ENCODE measurements around the gene ENPP7. TPM values are rescaled to one million over a fixed set of nuclear protein-coding genes. Genes with fewer than 3 reads are reported as not detected.

The ENPP7 gene
- total and polyA plus RNA-seq, 8 donors, result 0.05 to 0.15 (median 0.12) TPM; not detected in 3

DNA sequence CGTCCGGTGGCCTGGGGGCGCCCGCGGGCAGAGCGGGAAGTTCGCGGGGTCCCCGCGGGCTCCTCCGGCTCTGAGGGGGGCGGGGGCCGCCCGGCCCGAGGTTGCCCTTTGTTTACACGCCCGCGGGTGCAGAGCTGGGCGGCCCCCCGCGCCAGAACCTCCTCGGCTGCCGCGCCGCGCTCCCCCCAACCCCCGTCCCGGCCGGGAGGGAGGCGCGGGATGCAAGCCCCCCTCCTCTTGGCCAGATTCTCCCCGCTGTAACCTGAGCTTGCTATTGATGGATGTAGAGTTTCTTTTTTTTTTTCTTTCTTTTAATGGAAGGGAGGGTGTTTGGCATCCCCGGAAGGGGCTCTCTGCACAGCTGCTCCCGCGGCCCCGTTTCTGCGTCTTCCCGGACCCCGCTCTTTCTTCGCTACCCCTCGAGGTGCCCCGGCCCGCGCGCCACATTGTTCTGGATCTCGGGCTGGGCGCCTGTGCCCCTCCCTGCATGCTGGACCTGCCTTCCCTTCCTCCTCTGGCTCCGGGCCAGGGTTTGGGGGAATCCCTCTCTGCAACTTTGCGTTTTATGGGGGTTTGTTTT is 47.9 kb downstream of the ENPP7 start:
- DNase-seq, result peak in 3 of 6 donors; percentile 64 to 76 (median 72)
- H3K27ac ChIP-seq, result no peak overlapping the region
- no peak for FAIRE-seq
- H3K27me3 ChIP-seq, result peaks cover 0 to 7% (median 2%) of the 10 kb centered on the region in 4 donors
- peak in 1 of 4 donors; percentile 2 for ATAC-seq
- TF ChIP-seq, protein P1, sequence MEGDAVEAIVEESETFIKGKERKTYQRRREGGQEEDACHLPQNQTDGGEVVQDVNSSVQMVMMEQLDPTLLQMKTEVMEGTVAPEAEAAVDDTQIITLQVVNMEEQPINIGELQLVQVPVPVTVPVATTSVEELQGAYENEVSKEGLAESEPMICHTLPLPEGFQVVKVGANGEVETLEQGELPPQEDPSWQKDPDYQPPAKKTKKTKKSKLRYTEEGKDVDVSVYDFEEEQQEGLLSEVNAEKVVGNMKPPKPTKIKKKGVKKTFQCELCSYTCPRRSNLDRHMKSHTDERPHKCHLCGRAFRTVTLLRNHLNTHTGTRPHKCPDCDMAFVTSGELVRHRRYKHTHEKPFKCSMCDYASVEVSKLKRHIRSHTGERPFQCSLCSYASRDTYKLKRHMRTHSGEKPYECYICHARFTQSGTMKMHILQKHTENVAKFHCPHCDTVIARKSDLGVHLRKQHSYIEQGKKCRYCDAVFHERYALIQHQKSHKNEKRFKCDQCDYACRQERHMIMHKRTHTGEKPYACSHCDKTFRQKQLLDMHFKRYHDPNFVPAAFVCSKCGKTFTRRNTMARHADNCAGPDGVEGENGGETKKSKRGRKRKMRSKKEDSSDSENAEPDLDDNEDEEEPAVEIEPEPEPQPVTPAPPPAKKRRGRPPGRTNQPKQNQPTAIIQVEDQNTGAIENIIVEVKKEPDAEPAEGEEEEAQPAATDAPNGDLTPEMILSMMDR (IDR thresholded peaks at IDR 0.05), result no peak
- WGBS, 2 donors, result 4 to 7% methylated on average over 34 to 49 of the region's 49 CpGs
- no peaks in the 10 kb centered on the region for H3K9me3 ChIP-seq
- H3K4me1 ChIP-seq, result peaks cover 0 to 16% (median 9%) of the 10 kb centered on the region in 3 donors
- peak overlapping the region; percentile 53 to 73 (median 60) for H3K4me3 ChIP-seq
- H3K36me3 ChIP-seq, result no peaks in the 10 kb centered on the region
- intact Hi-C loops (cut with DNase I), result no loop called here

GRCh38 chr17:79779084-79779529 is 48.4 kb downstream of the ENPP7 start:
- peak in 1 of 6 donors; percentile 69 for DNase-seq
- TF ChIP-seq, protein P1 (IDR thresholded peaks at IDR 0.05), result no peak
- 45 to 53% methylated on average over 17 of the region's 17 CpGs for WGBS, 2 donors
- Histone ChIP-seq H3K9me3 (no peaks in the 10 kb centered on the region), H3K36me3 (no peaks in the 10 kb centered on the region), H3K27me3 (peaks cover 0 to 7% (median 2%) of the 10 kb centered on the region in 4 donors), H3K4me1 (peaks cover 0 to 15% (median 9%) of the 10 kb centered on the region in 3 donors), H3K27ac (no peak overlapping the region), H3K4me3 (peak overlapping the region in 2 of 4 donors; percentile 53 to 73)
- intact Hi-C loops (cut with DNase I), result no loop called here
- no peak for FAIRE-seq
- no peak for ATAC-seq

GRCh38 chr17:79779661-79780365 is 49.1 kb downstream of the ENPP7 start:
- FAIRE-seq, result no peak
- WGBS, 2 donors, result 71 to 75% methylated on average over 10 of the region's 10 CpGs

GRCh38 chr17:79781012-79781650 is 50.4 kb downstream of the ENPP7 start:
- FAIRE-seq (no peak), DNase-seq (peak in 1 of 6 donors; percentile 19), ATAC-seq (no peak)
- TF ChIP-seq, protein P1 (IDR thresholded peaks at IDR 0.05), result no peak
- WGBS, 2 donors, result 80 to 86% methylated on average over 12 of the region's 12 CpGs
- intact Hi-C loops (cut with DNase I), result no loop called here
- Histone ChIP-seq H3K36me3 (no peaks in the 10 kb centered on the region), H3K9me3 (no peaks in the 10 kb centered on the region), H3K27ac (no peak overlapping the region), H3K27me3 (peaks cover 0 to 7% (median 2%) of the 10 kb centered on the region in 4 donors), H3K4me3 (no peak overlapping the region), H3K4me1 (peaks cover 0 to 10% (median 9%) of the 10 kb centered on the region in 3 donors)

More at GRCh38 chr17:79779661-79780365, 49.1 kb downstream of the ENPP7 start:
- TF ChIP-seq, protein P1 (IDR thresholded peaks at IDR 0.05), result no peak
- Histone ChIP-seq H3K4me3 (no peak overlapping the region), H3K27ac (no peak overlapping the region), H3K4me1 (peaks cover 0 to 10% (median 9%) of the 10 kb centered on the region in 3 donors), H3K36me3 (no peaks in the 10 kb centered on the region), H3K9me3 (no peaks in the 10 kb centered on the region), H3K27me3 (peaks cover 0 to 7% (median 2%) of the 10 kb centered on the region in 4 donors)
- DNase-seq (peak in 1 of 6 donors; percentile 23), ATAC-seq (no peak)
- intact Hi-C loops (cut with DNase I), result no loop called here

Data from pancreas (tissue), 10 donors.